Measurements from ENCODE around the gene COQ2. TPM values are rescaled to one million over a fixed set of nuclear protein-coding genes. Genes with fewer than 3 reads are reported as not detected.

The COQ2 gene
- total RNA-seq, 1 experiment from 2014 or later = 15.3 TPM

GRCh38 chr4:83258461-83258860, 26.1 kb downstream of the COQ2 start:
- H3K36me3 ChIP-seq (ENCODE audit: insufficient read depth, low read length, poor library complexity, severe bottlenecking) = no peaks in the 10 kb centered on the region
- H3K4me1 ChIP-seq (ENCODE audit: insufficient read depth, low read length, poor library complexity, severe bottlenecking) = no peaks in the 10 kb centered on the region
- H3K9me3 ChIP-seq (ENCODE audit: low read depth, low read length, poor library complexity, severe bottlenecking) = no peaks in the 10 kb centered on the region
- intact Hi-C loops (cut with micrococcal nuclease; ENCODE audit: unreplicated experiment) = no loop called here
- H3K4me3 ChIP-seq (ENCODE audit: low read depth, low read length, poor library complexity, severe bottlenecking) = no peak overlapping the region
- no peak for DNase-seq (ENCODE audit: low spot score)
- no peaks in the 10 kb centered on the region for H3K27me3 ChIP-seq (replicated peaks; ENCODE audit: insufficient read depth, low read depth, low read length, poor library complexity)
- POLR2A ChIA-PET (ENCODE audit: low non-redundant PET) = no interaction called here
- TF ChIP-seq CTCF (conservative IDR thresholded peaks at IDR 0.05; ENCODE audit: low read depth, low read length) = no peak
- TF ChIP-seq EZH2 (IDR thresholded peaks at IDR 0.05; ENCODE audit: borderline replicate concordance, low read depth, low read length, poor library complexity, severe bottlenecking) = no peak
- no peak overlapping the region for H3K27ac ChIP-seq (ENCODE audit: low read depth, low read length, poor library complexity, severe bottlenecking)
- no TSS peak for BruUV-seq (replicated peaks)
- CTCF ChIA-PET = no interaction called here

- POLR2A ChIA-PET (ENCODE audit: low non-redundant PET) = no interaction called here
- intact Hi-C loops (cut with micrococcal nuclease; ENCODE audit: unreplicated experiment) = no loop called here
- BruUV-seq (replicated peaks) = no TSS peak
- CTCF ChIA-PET = no interaction called here
- H3K27ac ChIP-seq (ENCODE audit: low read depth, low read length, poor library complexity, severe bottlenecking) = no peak overlapping the region
- H3K27me3 ChIP-seq (replicated peaks; ENCODE audit: insufficient read depth, low read depth, low read length, poor library complexity) = no peaks in the 10 kb centered on the region
- H3K36me3 ChIP-seq (ENCODE audit: insufficient read depth, low read length, poor library complexity, severe bottlenecking) = no peaks in the 10 kb centered on the region
- TF ChIP-seq EZH2 (IDR thresholded peaks at IDR 0.05; ENCODE audit: borderline replicate concordance, low read depth, low read length, poor library complexity, severe bottlenecking) = no peak
- no peak for TF ChIP-seq CTCF (conservative IDR thresholded peaks at IDR 0.05; ENCODE audit: low read depth, low read length)
- H3K4me3 ChIP-seq (ENCODE audit: low read depth, low read length, poor library complexity, severe bottlenecking) = no peak overlapping the region
- H3K9me3 ChIP-seq (ENCODE audit: low read depth, low read length, poor library complexity, severe bottlenecking) = no peaks in the 10 kb centered on the region
- no peaks in the 10 kb centered on the region for H3K4me1 ChIP-seq (ENCODE audit: insufficient read depth, low read length, poor library complexity, severe bottlenecking)
- DNase-seq (ENCODE audit: low spot score) = no peak
Measured at GRCh38 chr4:83257811-83258210, 26.8 kb downstream of the COQ2 start.

DNA sequence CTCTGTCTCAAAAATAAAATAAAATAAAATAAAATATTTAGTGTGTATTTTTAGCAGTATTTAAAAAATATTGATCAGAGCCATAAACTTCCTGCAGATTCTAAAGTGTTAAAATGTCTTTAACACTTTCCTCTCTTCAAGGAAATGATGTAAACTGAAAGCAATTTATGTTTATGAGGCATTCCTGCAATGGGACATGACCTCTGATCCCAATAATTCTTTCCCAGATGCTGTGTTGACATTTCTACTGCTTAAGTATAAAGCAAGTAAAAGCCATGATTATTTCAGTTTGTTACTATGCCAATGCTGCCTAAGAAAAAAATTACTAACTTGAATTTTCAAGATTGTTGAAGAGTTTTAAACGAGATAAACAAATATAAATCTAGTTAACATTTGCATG, 29.0 kb downstream of the COQ2 start:
- no TSS peak for BruUV-seq (replicated peaks)
- H3K9me3 ChIP-seq (ENCODE audit: low read depth, low read length, poor library complexity, severe bottlenecking) = no peaks in the 10 kb centered on the region
- intact Hi-C loops (cut with micrococcal nuclease; ENCODE audit: unreplicated experiment) = no loop called here
- H3K27me3 ChIP-seq (replicated peaks; ENCODE audit: insufficient read depth, low read depth, low read length, poor library complexity) = no peaks in the 10 kb centered on the region
- no peaks in the 10 kb centered on the region for H3K36me3 ChIP-seq (ENCODE audit: insufficient read depth, low read length, poor library complexity, severe bottlenecking)
- CTCF ChIA-PET = no interaction called here
- no peak overlapping the region for H3K4me3 ChIP-seq (ENCODE audit: low read depth, low read length, poor library complexity, severe bottlenecking)
- DNase-seq (ENCODE audit: low spot score) = peak; percentile 65
- H3K4me1 ChIP-seq (ENCODE audit: insufficient read depth, low read length, poor library complexity, severe bottlenecking) = no peaks in the 10 kb centered on the region
- POLR2A ChIA-PET (ENCODE audit: low non-redundant PET) = no interaction called here
- TF ChIP-seq EZH2 (IDR thresholded peaks at IDR 0.05; ENCODE audit: borderline replicate concordance, low read depth, low read length, poor library complexity, severe bottlenecking) = no peak
- TF ChIP-seq CTCF (conservative IDR thresholded peaks at IDR 0.05; ENCODE audit: low read depth, low read length) = no peak
- no peak overlapping the region for H3K27ac ChIP-seq (ENCODE audit: low read depth, low read length, poor library complexity, severe bottlenecking)

Measured in A673 (cell line).